Measurements from ENCODE around the gene TSPEAR.

TSPEAR gene

GRCh38 chr21:44748621-44749020 lies 37.2 kb upstream of the TSPEAR start:
- TF ChIP-seq CTCF (IDR thresholded peaks at IDR 0.05; ENCODE audit: insufficient read depth, low read length, poor library complexity, severe bottlenecking): no peak
- DNase-seq (ENCODE audit: extremely low read depth, insufficient read length): no peak
- Histone ChIP-seq H3K36me3 (ENCODE audit: control insufficient read depth, insufficient read depth, low read length) (no peaks in the 10 kb centered on the region), H3K4me3 (replicated peaks; ENCODE audit: low read depth, low read length) (no peak overlapping the region), H3K27me3 (replicated peaks; ENCODE audit: control insufficient read depth, insufficient read depth, low read length) (no peaks in the 10 kb centered on the region; the same call in 1 of the 2 replicates)

GRCh38 chr21:44742418-44743153 lies 31.2 kb upstream of the TSPEAR start:
- H3K36me3 ChIP-seq (ENCODE audit: control insufficient read depth, insufficient read depth, low read length): no peaks in the 10 kb centered on the region
- no peaks in the 10 kb centered on the region; the same call in 1 of the 2 replicates for H3K27me3 ChIP-seq (replicated peaks; ENCODE audit: control insufficient read depth, insufficient read depth, low read length)
- no peak for TF ChIP-seq CTCF (IDR thresholded peaks at IDR 0.05; ENCODE audit: insufficient read depth, low read length, poor library complexity, severe bottlenecking)
- DNase-seq (ENCODE audit: extremely low read depth, insufficient read length): no peak
- no peak overlapping the region for H3K4me3 ChIP-seq (replicated peaks; ENCODE audit: low read depth, low read length)

DNA sequence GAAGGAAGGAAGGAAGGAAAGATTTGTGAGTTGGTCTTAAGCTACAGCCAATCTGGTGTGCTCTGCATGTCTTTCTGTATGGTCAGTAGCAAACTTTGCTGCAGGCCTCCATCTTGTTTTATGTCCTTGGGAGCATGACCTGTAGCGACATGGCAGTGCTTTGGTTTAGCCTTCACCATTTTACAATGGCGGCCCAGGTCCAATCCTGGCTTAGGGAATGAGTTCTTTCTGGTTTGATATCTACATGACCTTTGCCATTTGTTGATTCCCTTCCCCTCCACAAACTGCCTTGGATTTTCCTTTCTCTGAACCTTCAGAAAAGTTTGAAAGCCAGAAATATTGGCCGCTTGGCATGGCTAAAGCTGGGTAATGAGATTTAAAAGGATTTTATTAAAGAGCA lies 30.5 kb upstream of the TSPEAR start:
- Histone ChIP-seq H3K4me3 (replicated peaks; ENCODE audit: low read depth, low read length) (no peak overlapping the region), H3K27me3 (replicated peaks; ENCODE audit: control insufficient read depth, insufficient read depth, low read length) (no peaks in the 10 kb centered on the region; the same call in 1 of the 2 replicates), H3K36me3 (ENCODE audit: control insufficient read depth, insufficient read depth, low read length) (no peaks in the 10 kb centered on the region)
- no peak for TF ChIP-seq CTCF (IDR thresholded peaks at IDR 0.05; ENCODE audit: insufficient read depth, low read length, poor library complexity, severe bottlenecking)
- DNase-seq (ENCODE audit: extremely low read depth, insufficient read length): no peak

DNA sequence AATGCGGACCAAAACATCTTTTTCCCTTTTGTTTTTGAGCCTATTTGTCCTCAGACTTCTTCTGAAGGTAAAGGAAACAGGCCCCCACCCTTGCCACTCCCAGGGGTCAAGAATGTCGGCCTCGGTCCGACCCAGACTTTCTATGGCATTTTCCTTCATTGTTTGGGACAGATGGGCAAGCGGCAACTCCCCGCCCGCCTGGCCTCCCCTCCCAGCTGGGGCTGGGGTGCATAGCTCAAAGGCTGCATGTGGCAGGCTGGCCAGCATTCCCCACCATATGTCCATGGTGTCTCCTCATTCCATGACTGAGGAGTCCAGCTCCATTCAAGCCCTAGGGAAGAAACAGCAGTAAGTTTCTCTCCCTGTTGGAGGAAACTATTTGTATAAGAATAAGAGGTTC lies 29.4 kb upstream of the TSPEAR start:
- no peak overlapping the region for H3K4me3 ChIP-seq (replicated peaks; ENCODE audit: low read depth, low read length)
- H3K36me3 ChIP-seq (ENCODE audit: control insufficient read depth, insufficient read depth, low read length): no peaks in the 10 kb centered on the region
- no peak for TF ChIP-seq CTCF (IDR thresholded peaks at IDR 0.05; ENCODE audit: insufficient read depth, low read length, poor library complexity, severe bottlenecking)
- no peaks in the 10 kb centered on the region; the same call in 1 of the 2 replicates for H3K27me3 ChIP-seq (replicated peaks; ENCODE audit: control insufficient read depth, insufficient read depth, low read length)
- DNase-seq (ENCODE audit: extremely low read depth, insufficient read length): no peak

- DNase-seq (ENCODE audit: extremely low read depth, insufficient read length): no peak
- peaks cover 2% of the 10 kb centered on the region; the same call in 1 of the 2 replicates for H3K27me3 ChIP-seq (replicated peaks; ENCODE audit: control insufficient read depth, insufficient read depth, low read length)
- H3K36me3 ChIP-seq (ENCODE audit: control insufficient read depth, insufficient read depth, low read length): no peaks in the 10 kb centered on the region
- no peak overlapping the region for H3K4me3 ChIP-seq (replicated peaks; ENCODE audit: low read depth, low read length)
- TF ChIP-seq CTCF (IDR thresholded peaks at IDR 0.05; ENCODE audit: insufficient read depth, low read length, poor library complexity, severe bottlenecking): no peak
Observed at GRCh38 chr21:44739316-44739715, 27.9 kb upstream of the TSPEAR start.

All from GM06990 (cell line).